Measurements from ENCODE around the gene BIN2.

The BIN2 gene

DNA sequence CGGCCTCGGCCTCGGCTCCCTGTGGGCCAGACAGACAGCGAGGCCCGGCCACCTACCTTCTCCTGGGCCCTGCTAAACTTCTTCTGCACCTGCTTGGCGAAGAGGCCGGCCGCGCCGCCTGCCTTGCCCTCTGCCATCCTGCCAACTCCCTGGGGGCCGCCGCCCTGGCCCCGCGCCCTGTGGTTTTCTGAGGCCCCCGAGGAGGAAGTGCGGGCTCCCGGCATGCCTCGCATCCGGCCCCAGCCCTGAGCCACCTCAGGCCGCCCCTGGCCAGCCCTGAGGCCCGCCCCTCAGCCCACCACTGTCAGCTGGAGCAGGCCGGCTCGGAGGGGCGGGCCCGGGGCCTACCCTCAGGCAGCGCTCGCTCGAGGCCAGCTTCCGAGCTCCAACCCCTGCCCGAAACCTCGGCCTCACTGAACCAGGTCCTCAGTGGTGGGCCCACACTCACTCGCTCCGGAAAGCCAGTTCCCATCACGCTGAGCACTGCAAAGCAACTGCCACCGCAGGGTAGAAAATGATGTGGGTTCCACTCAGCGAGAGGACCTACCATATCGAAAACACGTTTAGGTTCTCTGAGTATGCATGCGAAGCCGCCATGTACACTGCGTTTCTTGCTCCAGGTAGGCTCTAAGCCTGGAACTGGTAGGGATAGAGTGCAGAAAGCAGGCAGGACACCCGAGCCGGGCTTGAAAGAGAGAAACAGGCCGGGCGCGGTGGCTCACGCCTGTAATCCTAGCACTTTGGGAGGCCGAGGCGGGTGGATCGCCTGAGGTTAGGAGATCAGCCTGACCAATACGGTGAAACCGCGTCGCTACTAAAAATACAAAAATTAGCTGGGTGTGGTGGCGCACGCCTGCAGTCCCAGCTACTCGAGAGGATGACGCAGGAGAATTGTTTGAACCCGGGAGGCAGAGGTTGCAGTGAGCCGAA lies at the start of gene BIN2:
BIN2 (minus strand) TSS at position 209 of the 930 bp plus-strand sequence; CDS start at position 137, 72 bp downstream.
- no peak for DNase-seq

DNA sequence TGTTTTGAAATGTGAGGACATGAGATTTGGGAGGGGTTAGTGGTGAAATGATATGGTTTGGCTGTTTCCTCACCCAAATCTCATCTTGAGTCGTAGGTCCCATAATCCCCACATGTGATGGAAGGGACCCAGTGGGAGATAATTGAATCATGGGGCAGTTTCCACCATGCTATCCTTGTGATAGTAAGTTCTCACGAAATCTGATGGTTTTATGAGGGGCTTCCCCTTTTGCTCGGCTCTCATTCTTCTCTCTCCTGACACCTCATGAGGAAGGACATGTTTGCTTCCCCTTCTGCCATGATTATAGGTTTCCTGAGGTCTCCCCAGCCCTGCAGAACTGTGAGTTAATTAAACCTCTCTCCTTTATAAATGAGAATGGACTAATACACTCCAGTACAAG lies 49.2 kb upstream of the BIN2 start:
- no peak for DNase-seq

DNA sequence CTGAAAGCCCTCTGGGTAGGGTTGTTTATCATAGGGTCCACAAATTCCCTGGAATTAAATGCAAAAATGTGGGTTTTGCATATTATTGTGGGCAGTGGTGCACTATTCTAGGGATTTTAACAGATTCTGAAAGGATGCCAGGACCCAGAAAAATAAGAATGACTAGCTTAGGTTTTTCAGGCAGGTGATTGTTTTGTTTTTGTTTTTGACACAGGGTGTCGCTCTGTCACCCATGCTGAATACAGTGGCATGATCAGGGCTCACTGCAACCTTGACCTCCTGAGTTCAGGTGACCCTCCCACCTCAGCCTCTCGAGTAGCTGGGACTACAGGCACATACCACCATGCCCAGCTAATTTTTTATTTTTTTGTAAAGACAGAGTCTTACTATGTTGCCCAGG lies 48.0 kb upstream of the BIN2 start:
- DNase-seq = no peak

DNA sequence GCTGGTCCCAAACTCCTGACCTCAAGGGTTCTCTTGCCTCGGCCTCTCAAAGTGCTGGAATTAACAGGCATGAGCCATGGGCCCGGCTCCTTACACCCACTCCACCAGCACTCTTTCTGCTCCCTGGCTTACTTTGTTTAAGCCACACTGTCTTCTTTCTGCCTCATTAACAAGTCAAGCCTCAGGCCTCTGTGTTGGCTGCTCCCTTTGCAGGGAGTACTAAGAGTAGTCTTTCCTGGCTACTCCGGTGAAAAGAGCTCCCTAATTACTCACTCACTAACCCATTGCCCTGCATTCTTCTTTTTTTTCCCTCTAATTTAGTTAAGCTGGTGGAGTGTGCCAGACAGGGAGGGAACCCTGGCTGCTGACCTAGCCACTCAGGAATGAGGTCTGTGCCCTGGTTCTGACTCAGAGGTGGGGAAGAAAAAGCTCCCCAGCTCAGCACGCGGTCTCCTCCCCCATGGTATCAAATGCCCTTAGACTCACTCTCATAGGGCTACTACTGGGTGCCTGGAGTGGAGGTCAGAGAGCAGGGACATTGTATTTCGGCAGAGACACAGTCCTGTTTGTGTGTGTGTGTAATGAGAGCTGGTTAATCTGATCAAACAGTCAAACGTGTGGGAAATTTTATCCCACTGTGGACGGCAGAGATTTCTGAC lies 47.5 kb upstream of the BIN2 start:
- DNase-seq = peak; percentile 97

DNA sequence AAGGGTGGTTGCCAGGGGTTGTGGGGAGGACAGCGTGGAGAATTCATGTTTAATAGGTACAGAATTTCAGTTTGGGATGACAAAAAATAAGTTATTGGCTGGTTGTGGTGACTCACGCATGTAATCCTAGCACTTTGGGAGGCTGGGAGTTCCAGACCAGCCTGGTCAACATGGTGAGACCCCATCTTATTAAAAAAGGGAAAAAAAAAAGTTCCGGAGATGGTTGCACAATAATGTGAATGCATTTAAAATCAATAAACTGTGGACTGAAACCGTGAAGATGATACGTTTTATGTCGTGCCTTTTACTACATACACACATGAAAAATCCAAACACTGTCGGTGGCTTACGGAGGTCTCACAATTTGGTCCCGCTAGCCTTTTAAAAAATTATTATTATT lies 46.7 kb upstream of the BIN2 start:
- DNase-seq = no peak

- DNase-seq = no peak
Measured at GRCh38 chr12:51369581-51369980, 45.6 kb upstream of the BIN2 start.

- DNase-seq = no peak
Measured at GRCh38 chr12:51368640-51369517, 44.9 kb upstream of the BIN2 start.

- no peak for DNase-seq
Measured at GRCh38 chr12:51365276-51365675, 41.3 kb upstream of the BIN2 start.

GRCh38 chr12:51364001-51364400 lies 40.0 kb upstream of the BIN2 start:
- DNase-seq = no peak

DNA sequence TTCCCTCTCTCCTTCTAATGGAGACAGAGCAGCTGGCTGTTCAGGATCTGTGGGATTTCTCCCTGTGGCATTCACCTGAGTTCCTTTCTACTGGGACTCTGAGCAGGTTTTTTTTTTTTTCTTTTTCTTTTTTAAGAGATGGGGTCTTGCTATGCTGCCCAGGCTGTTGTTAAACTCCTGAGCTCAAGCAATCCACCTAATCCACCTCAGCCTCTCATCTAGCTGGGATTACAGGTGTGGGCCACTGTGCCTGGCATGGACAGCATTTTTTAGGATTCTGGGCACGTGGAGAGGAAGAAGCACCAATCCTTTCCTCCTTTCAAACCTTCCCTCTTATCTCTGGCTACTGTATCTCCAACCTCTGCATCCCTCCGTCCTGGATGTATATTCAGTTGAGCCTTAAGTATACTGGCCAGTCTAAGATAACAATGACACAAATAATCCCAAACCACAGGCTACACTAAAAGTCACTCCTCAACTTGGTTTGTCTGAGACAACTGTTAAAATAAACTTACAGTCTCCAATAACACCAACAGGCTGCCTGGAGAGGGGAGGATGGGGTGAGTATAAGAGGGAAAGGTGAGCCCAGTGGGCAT lies 38.9 kb upstream of the BIN2 start:
- no peak for DNase-seq

DNA sequence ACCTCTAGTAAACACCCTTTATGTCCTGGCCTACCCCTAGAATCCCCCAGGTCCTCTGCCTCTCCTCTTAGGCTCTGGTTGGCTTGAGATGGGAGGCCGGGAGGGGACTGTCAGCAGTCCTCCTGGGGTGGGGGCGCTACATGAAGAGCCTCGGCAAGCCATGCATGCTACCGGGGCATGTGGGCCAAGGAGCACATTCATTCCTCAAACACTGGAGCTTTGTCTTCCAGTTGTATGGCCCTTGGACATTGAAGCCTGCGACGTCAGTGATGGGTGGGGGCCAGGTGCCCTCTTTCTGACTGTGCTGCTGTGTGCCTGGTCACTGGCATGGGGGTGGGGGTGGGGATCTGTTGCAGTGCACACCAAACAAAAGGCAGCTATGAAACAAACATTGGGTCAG lies 38.3 kb upstream of the BIN2 start:
- no peak for DNase-seq

- DNase-seq = no peak
Measured at GRCh38 chr12:51361161-51362016, 37.4 kb upstream of the BIN2 start.

- no peak for DNase-seq
Measured at GRCh38 chr12:51360315-51360714, 36.3 kb upstream of the BIN2 start.

GRCh38 chr12:51359851-51360250 lies 35.9 kb upstream of the BIN2 start:
- peak; percentile 14 for DNase-seq

DNA sequence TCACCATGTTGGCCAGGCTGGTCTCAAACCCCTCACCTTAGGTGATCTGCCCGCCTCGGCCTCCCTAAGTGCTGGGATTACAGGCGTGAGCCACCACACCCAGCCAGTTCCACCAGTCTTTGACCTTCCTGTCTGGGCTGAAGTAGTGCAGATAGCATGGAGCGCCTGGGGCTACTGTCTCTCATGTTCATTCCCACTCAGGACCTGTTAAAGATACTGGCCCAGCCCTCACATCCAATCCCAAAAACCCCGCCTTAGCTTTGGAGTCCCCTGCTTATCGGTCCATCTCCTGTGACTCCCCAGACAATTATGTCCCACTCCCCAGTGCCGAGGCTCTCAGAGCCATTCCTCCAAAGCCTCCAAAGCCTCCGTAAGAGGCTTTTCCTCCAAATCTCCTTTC lies 34.5 kb upstream of the BIN2 start:
- no peak for DNase-seq

- no peak for DNase-seq
Measured at GRCh38 chr12:51357374-51358047, 33.5 kb upstream of the BIN2 start.

DNA sequence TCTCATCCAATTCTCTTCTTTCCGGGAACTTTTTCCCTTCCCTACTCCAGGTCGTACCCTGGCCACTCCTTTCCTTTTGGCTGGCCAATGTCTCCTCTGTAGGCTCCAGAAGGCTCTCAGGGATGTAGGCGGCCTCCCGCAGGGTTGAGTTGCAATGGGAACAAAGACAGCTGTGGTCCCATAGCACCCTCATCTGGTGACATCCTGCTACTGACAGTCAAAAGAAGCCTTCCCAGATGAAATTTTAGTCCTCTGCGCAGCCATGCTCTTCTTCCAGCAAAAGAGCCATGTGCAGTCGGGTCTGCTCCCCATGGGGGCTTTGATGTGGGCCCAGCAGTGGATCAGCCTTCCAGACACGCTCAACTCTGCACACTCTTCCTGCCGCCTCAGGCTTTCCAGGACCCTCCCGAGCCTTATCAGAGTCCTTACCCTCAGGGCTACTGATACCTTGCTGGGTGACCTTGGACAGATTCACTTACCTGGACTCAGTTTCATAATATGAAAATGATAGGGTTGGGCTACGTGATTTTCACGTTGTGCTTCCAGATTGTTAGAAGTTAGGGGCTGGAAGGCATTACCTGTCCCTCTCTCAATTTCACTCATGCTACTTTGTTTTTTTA lies 28.0 kb upstream of the BIN2 start:
- DNase-seq = peak; percentile 61

- peak; percentile 52 for DNase-seq
Measured at GRCh38 chr12:51349026-51349425, 25.1 kb upstream of the BIN2 start.

DNA sequence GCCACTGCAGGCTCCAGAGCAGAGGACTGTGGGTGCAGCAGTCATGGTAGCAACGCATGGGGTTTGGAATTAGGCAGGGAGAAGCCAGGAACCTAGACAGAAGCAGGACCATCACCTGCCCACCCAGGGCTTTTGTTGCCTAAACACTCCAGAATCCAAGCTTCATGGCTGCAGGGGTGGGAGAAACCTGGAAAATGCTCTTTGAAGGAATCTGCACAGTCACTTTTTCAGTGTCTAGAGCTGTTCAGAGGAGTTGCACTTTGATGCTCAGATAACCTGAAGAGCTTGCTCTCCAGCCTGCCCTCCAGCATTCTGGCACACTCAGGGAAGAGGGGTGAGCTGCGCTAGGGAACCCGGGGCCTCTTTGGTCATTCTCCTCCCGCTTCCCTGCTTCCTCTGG lies 24.1 kb upstream of the BIN2 start:
- no peak for DNase-seq

GRCh38 chr12:51346581-51346980 lies 22.6 kb upstream of the BIN2 start, which contains the start of gene CELA1:
CELA1 (minus strand) TSS chr12:51346679; CDS start chr12:51346638, 41 bp downstream.
- DNase-seq = no peak

GRCh38 chr12:51345681-51346080 lies 21.7 kb upstream of the BIN2 start:
- peak; percentile 46 for DNase-seq
